Limb (tissue), 2 donors: ENCODE data around the gene PPP1R12C.

ENCODE experiments used
- DNase-seq, 2 donors: peaks; one replicate each; pipeline ENCODE4 v3.0.0-alpha.2; 2016; ENCODE audit errors: extremely low spot score in 2 of 2

Gene PPP1R12C

GRCh38 chr19:55091126-55091910 is 26.1 kb downstream of the PPP1R12C start:
- DNase-seq: peak in 1 of 2 donors; percentile 35

GRCh38 chr19:55090564-55090963 is 26.9 kb downstream of the PPP1R12C start:
- DNase-seq: peak in 1 of 2 donors; percentile 32

- DNase-seq: peak in 1 of 2 donors; percentile 31
These were observed 28.0 kb downstream of the PPP1R12C start for GRCh38 chr19:55089342-55089944.

GRCh38 chr19:55088543-55089341 is 28.7 kb downstream of the PPP1R12C start:
- DNase-seq: peak in 1 of 2 donors; percentile 89

DNA sequence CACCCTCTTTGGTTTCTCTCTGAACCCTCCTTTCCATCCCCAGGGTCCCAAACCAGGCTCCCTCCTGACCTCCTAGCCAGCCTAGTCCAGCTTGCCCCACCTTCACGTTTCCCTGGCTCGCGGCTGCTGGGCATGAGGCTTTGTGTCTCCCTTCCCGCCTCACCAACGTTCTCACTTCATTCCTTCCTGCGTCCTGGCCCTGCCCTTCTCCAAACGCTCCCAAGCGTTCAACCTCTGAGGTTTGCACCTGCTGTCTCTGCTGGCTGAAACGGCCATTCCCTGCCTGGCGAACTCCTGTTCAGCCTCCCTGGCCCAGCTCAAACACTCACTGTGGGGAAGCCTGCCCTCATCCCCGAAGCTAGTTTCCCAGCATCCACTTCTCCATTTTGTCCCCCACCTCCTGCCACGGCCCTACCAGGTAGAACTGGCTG is 29.4 kb downstream of the PPP1R12C start:
- DNase-seq: no peak

DNA sequence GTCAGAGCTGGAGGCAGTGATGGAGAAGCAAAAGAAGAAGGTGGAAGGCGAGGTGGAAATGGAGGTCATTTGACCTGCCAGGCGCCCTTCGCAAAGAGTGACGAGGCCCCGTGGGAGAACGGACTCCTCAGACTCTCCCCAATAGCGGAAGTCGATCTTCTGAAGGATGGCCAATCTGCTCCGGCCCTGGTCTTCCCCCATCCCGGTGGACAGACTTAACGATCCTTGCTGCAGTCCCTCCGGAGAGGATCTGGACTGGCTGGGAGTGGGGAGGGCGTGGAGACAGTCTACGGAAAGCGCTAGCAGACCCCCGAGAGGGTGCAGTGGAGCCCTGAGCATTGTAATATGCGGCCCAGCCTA is 29.9 kb downstream of the PPP1R12C start:
- DNase-seq: no peak

GRCh38 chr19:55086730-55087541 is 30.5 kb downstream of the PPP1R12C start:
- DNase-seq: peak; percentile 70 to 90

- peak in 1 of 2 donors; percentile 46 for DNase-seq
These were observed 31.3 kb downstream of the PPP1R12C start for GRCh38 chr19:55085923-55086715.

GRCh38 chr19:55084416-55084815 is 33.0 kb downstream of the PPP1R12C start:
- DNase-seq: no peak

DNA sequence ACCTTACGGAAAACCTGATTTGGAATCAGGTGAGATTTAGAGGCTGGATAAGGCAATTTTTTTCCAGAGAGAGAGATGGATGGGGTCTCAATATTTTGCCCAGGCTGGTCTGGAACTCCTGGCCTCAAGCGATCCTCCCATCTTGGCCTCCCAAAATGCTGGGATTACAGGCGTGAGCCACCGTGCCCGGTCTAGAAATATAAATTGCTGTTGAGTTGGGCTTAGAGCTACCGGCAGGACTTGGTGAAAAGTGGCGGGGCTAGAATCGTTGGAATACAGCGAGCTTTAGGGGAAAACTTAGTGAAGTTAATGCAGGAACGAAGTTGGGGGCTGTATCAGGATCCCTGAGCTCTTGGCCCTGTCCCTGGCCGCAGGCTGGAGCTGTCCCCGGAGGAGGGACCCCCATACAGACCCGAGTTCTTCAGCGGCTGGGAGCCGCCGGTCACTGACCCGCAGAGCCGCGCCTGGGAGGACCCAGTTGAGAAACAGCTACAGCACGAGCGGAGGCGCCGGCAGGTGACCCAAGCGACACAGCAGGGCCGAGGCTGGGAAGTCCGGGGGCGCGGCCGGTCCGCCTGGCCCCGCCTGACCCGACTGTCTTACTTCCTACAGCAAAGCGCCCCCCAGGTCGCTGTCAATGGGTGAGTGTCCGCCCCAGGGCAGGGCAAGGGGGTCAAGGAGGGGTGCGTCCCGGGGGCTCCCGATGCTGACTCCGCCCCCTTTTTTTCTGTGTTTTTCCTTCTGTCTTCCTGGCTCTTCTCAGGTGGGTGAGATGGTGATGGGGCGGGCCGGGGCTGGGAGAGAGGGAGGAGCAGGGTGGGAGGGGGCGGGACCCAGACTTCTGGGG is 34.2 kb downstream of the PPP1R12C start:
- peak in 1 of 2 donors; percentile 29 for DNase-seq

GRCh38 chr19:55082020-55082851 is 35.2 kb downstream of the PPP1R12C start:
- DNase-seq: peak in 1 of 2 donors; percentile 77

DNA sequence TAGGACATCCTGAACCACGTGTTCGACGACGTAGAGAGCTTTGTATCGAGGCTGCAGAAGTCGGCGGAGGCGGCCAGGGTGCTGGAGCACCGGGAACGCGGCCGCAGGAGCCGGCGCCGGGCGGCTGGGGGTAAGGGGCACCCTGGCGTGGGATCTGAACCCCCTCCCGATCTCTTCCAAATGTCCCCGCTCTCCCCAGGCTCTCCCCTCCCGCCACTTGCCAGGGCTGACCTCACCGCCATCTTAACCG is 35.7 kb downstream of the PPP1R12C start:
- peak in 1 of 2 donors; percentile 46 for DNase-seq

DNA sequence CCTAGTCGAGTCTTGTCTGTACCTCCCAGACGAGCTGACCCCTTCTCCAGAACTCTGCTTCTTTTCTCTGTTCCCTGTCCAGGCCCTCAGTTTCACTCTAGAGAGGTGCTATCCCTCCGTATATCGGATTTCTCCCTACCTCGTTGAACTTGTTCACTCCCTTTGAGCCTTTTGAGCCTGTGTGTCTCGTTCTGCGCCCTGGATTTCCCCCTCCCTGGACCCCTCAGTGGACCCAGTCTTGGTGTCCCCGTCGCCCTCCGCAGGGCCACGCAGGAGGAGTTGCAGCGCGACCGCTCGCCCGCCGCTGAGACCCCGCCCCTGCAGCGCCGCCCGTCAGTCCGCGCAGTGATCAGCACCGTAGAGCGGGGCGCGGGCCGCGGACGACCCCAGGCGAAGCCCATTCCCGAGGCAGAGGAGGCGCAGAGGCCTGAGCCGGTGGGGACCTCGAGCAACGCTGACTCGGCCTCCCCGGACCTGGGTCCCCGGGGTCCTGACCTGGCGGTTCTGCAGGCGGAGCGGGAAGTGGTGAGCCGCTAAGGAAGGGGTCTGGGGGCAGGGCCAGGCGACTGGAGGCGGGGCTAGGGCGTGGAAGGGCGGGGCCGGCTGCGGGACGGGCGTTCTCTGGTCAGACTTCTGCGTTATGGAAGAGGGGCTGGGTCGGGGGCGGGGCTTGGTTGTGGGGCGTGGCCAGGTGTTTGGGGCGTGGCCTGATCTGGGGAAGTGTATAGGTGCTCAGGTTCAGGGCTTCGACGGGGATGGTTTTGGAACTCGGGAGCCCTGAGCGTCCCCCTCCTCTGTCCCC is 36.3 kb downstream of the PPP1R12C start:
- peak in 1 of 2 donors; percentile 87 for DNase-seq

DNA sequence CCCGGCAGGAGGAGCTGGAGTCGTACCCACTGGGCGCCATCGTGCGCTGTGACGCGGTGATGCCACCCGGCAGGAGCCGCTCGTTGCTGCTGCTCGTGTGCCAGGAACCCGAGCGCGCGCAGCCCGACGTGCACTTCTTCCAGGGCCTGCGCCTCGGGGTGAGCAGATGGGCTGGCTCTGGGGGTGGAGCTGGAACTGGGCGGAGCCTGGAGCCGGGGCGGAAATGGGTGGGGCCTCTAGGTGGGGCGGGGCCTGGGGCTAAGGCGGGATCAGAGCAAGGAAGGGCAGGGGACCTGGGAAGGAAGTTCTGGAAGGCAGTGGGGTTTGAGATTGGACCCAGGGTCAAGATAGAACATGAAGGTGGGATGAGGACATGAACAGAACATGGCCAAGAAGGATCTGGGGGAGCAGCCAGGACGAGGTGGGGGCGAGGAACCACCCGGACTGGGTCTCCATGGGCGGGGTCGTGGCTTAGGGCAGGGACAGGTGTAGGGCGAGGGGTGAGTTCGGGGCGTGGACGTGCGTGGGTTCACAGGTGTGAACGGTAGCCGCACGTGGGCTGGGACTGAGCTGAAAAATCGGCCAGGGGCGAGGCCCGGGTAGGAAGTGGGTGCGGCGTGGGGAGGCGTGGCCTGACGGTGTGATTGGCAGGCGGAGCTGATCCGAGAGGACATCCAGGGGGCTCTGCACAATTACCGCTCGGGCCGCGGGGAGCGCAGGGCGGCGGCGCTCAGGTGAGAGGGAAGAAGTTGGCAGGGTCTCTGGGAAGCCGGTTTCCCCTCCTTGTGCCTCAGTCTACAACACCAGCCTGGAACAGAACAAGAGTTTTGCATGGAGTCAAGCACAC is 37.1 kb downstream of the PPP1R12C start:
- DNase-seq: peak in 1 of 2 donors; percentile 80

GRCh38 chr19:55079400-55080038 is 37.9 kb downstream of the PPP1R12C start:
- peak in 1 of 2 donors; percentile 34 for DNase-seq

DNA sequence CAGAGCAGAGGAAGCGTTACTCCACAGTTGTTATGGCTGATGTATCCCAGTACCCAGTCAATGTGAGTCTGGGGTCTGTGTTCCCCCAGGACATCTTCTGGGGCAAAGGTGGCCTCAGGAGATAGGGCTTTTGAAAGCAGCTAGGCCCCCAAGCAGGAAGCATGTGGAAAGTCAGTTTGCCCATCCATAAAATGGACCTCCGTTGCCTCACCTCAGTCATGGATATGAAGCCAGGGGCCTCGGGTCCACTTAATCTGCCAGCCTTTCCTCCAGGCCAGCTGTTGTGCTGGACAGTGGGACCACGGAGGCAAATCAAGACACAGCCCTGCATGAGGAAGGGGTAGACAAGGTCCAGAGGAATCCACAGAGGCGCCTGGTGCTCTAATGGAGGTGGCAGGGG is 38.4 kb downstream of the PPP1R12C start:
- DNase-seq: no peak

- no peak for DNase-seq
These were observed 40.3 kb downstream of the PPP1R12C start for GRCh38 chr19:55077106-55077505.
